K562 (cell line): ENCODE results near the gene CDC42EP2. TPM values are rescaled to one million over a fixed set of nuclear protein-coding genes. Genes with fewer than 3 reads are reported as not detected.

Source experiments
- C11orf30 ChIP-seq: fragments of 450-650 bp; IDR thresholded peaks from 2 replicates; pipeline ENCODE4 v1.6.1; 2016; ENCODE audit warnings: low read depth, mild to moderate bottlenecking
- CREB3 ChIP-seq: fragments of 450-650 bp; conservative IDR thresholded peaks from 2 replicates; pipeline ENCODE4 v1.6.1; 2016; ENCODE audit warnings: missing genetic modification characterization, low read depth, mild to moderate bottlenecking, missing compliant biosample characterization, moderate library complexity
- ELF1 ChIP-seq: fragments of 200-800 bp; sonication (Bioruptor generic); IDR thresholded peaks from 2 replicates; pipeline ENCODE4 v1.6.1; 2016; ENCODE audit warnings: missing genetic modification characterization, missing compliant biosample characterization
- EZH2 ChIP-seq: IDR thresholded peaks from 2 replicates; pipeline ENCODE4 v1.6.1; 2012; ENCODE audit warnings: low read depth, mild to moderate bottlenecking, inconsistent platforms, low read length, borderline replicate concordance
- JUN ChIP-seq, 2 experiments: sonication (generic) in 1 of 2; formaldehyde crosslinking in 1 of 2; IDR thresholded peaks; 2 replicates each; pipeline versions ENCODE4 v1.6.1 to v1.8.0; 2012 to 2022; ENCODE audit warnings: borderline replicate concordance in 2 of 2, mild to moderate bottlenecking in 2 of 2, improper control_type of control experiment in 1 of 2, low read depth in 1 of 2, low read length in 1 of 2, missing genetic modification reagents in 1 of 2
- KDM1A ChIP-seq, 2 experiments: fragments of 450-650 bp; IDR thresholded peaks; 2 replicates each; pipeline ENCODE4 v1.6.1; 2016; ENCODE audit warnings: mild to moderate bottlenecking in 2 of 2
- MAFF ChIP-seq: IDR thresholded peaks from 2 replicates; pipeline ENCODE4 v1.6.1; 2012; ENCODE audit warnings: low read length, improper control_type of control experiment
- MNT ChIP-seq, 2 experiments: fragments of 450-650 bp; conservative IDR thresholded peaks; 2 replicates each; pipeline ENCODE4 v1.6.1; 2017; ENCODE audit warnings: mild to moderate bottlenecking in 2 of 2, moderate library complexity in 2 of 2
- MXI1 ChIP-seq: IDR thresholded peaks from 2 replicates; pipeline ENCODE4 v1.6.1; 2011; ENCODE audit warnings: low read depth, mild to moderate bottlenecking, improper control_type of control experiment, low read length
- NCOA6 ChIP-seq: fragments of 450-650 bp; IDR thresholded peaks from 2 replicates; pipeline ENCODE4 v1.6.1; 2017; ENCODE audit warnings: mild to moderate bottlenecking
- NCOR1 ChIP-seq: fragments of 450-650 bp; IDR thresholded peaks from 2 replicates; pipeline ENCODE4 v1.6.1; 2016; ENCODE audit warnings: mild to moderate bottlenecking, moderate library complexity
- NFIX ChIP-seq: fragments of 250-450 bp; sonication (Bioruptor Pico); IDR thresholded peaks from 2 replicates; pipeline ENCODE4 v1.4.0; 2020; ENCODE audit warnings: low read depth, mild to moderate bottlenecking, moderate library complexity
- NRF1 ChIP-seq, 2 experiments: fragments of 450-650 bp; IDR thresholded peaks in 1 of 2; conservative IDR thresholded peaks in 1 of 2; 2 replicates each; pipeline ENCODE4 v1.6.1; 2014; ENCODE audit warnings: mild to moderate bottlenecking in 2 of 2
- RBM22 ChIP-seq: fragments of 200-400 bp; formaldehyde crosslinking; IDR thresholded peaks from 2 replicates; pipeline ENCODE4 v1.6.1; 2018; ENCODE audit warnings: low read length, low read depth; ENCODE audit not compliant: poor library complexity, severe bottlenecking
- SIX5 ChIP-seq, 2 experiments: IDR thresholded peaks; 2 replicates each; pipeline ENCODE4 v1.6.1; 2011; ENCODE audit warnings: low read length in 2 of 2, borderline replicate concordance in 1 of 2, low read depth in 1 of 2, mild to moderate bottlenecking in 1 of 2, moderate library complexity in 1 of 2; ENCODE audit not compliant: insufficient read depth in 1 of 2
- SRSF3 ChIP-seq: fragments of 200-400 bp; formaldehyde crosslinking; IDR thresholded peaks from 2 replicates; pipeline ENCODE4 v1.6.1; 2016; ENCODE audit warnings: mild to moderate bottlenecking, low read length, moderate library complexity; ENCODE audit not compliant: insufficient read depth
- TEAD1 ChIP-seq, 2 experiments: fragments of 450-650 bp in 1 of 2; sonication (generic) in 1 of 2; formaldehyde crosslinking; IDR thresholded peaks; 2 replicates each; pipeline versions ENCODE4 v1.4.0 to v1.8.0; 2020 to 2022; ENCODE audit warnings: mild to moderate bottlenecking in 2 of 2, missing genetic modification reagents in 1 of 2
- VEZF1 ChIP-seq: fragments of 200-800 bp; sonication (Bioruptor generic); IDR thresholded peaks from 2 replicates; pipeline ENCODE4 v1.6.1; 2017; ENCODE audit warnings: missing genetic modification characterization, missing compliant biosample characterization
- ZNF224 ChIP-seq: sonication (generic); formaldehyde crosslinking; IDR thresholded peaks from 2 replicates; pipeline ENCODE4 v1.8.0; 2022; ENCODE audit warnings: mild to moderate bottlenecking, missing genetic modification reagents
- ZNF699 ChIP-seq: fragments of 250-450 bp; sonication (Bioruptor Pico); IDR thresholded peaks from 2 replicates; pipeline ENCODE4 v1.8.0; 2021; ENCODE audit warnings: mild to moderate bottlenecking, moderate library complexity; ENCODE audit not compliant: insufficient replicate concordance
- polyA plus RNA-seq, 8 experiments: library from polyadenylated mRNA; depleted of rRNA in 4 of 8; stranded (reverse) in 5 of 8; unstranded in 3 of 8; fragments of >200 nt; fragmentation: Nextera tagmentation in 2 of 8; fragmentation: Illumina TruSeq in 1 of 8; extraction: Ambion mirVana in 2 of 8; extraction: Trizol in 1 of 8; gene quantifications; 2 replicates each; pipeline versions ENCODE4 v1.2.1 to v1.2.3, GENCODE V29; 2011 to 2014; ENCODE audit warnings: inconsistent platforms in 1 of 8, missing spikeins in 1 of 8
- total RNA-seq, 7 experiments: library from RNA; depleted of rRNA in 6 of 7; stranded (reverse); fragments of >200 nt in 6 of 7; fragmentation: Illumina TruSeq in 2 of 7; extraction: Trizol in 2 of 7; gene quantifications; 2 replicates each; pipeline versions ENCODE4 v1.2.1 to v1.2.3, GENCODE V29; 2011 to 2021; ENCODE audit warnings: low replicate concordance in 1 of 7

Gene CDC42EP2
- total and polyA plus RNA-seq, 9 of the 15 experiments (the other 6 are each of a cell fraction or from before 2014, with no cell fraction given): 0.27 to 3.5 (median 0.83) TPM; not detected in 1

GRCh38 chr11:65274735-65275682, 39.7 kb upstream of the CDC42EP2 start (continued):
- no peak for TF ChIP-seq NRF1 (conservative IDR thresholded peaks at IDR 0.05 in 1 of 2, IDR thresholded peaks at IDR 0.05 in 1 of 2)
- TF ChIP-seq ZNF224 (CRISPR knock-in tag): no peak
- no peak for TF ChIP-seq TEAD1 (CRISPR knock-in tag; IDR thresholded peaks at IDR 0.05)
- TF ChIP-seq NCOR1: peak; percentile 25; the same call in 1 of the 2 replicates
- no peak for TF ChIP-seq MAFF
- TF ChIP-seq NCOA6: no peak
- TF ChIP-seq EZH2: no peak
- no peak for TF ChIP-seq RBM22
- peak; percentile 38; the same call in 1 of the 2 replicates for TF ChIP-seq NFIX (CRISPR knock-in tag)
- TF ChIP-seq CREB3 (tag): no peak
- peak in 1 of 2 experiments; percentile 62; a peak in 1 of 4 replicates for TF ChIP-seq KDM1A (IDR thresholded peaks at IDR 0.05)
- peak in 1 of 2 experiments; percentile 59; a peak in 1 of 4 replicates for TF ChIP-seq MNT (conservative IDR thresholded peaks at IDR 0.05)
- no peak for TF ChIP-seq ZNF699 (CRISPR knock-in tag)
- no peak for TF ChIP-seq SIX5 (IDR thresholded peaks at IDR 0.05; ENCODE audit: borderline replicate concordance in 1 of 2, insufficient read depth in 1 of 2, low read depth in 1 of 2, low read length in 2 of 2)
- TF ChIP-seq ELF1 (tag): no peak
- no peak for TF ChIP-seq SRSF3
- TF ChIP-seq MXI1: no peak
- TF ChIP-seq VEZF1 (CRISPR knock-in tag): peak; percentile 35
- TF ChIP-seq C11orf30: no peak
- TF ChIP-seq JUN (IDR thresholded peaks at IDR 0.05; ENCODE audit: borderline replicate concordance, low read depth, low read length): peak; percentile 61
- 0 out of 2 replicates have a peak, but pooled peaks have one; percentile 16 for TF ChIP-seq JUN (CRISPR knock-in tag; IDR thresholded peaks at IDR 0.05; ENCODE audit: borderline replicate concordance)
